HuH-7.5 (cell line): ENCODE results near the gene SIGLEC8.
"Not testable (repeated sequence)": the region's sequence is repeated elsewhere in the genome, so short reads cannot be mapped to it uniquely, and the experiment has no call there.

Experiments
- DNase-seq: peaks from one replicate; pipeline ENCODE4 v3.0.0; 2011; ENCODE audit warnings: low spot score

The SIGLEC8 gene

DNA sequence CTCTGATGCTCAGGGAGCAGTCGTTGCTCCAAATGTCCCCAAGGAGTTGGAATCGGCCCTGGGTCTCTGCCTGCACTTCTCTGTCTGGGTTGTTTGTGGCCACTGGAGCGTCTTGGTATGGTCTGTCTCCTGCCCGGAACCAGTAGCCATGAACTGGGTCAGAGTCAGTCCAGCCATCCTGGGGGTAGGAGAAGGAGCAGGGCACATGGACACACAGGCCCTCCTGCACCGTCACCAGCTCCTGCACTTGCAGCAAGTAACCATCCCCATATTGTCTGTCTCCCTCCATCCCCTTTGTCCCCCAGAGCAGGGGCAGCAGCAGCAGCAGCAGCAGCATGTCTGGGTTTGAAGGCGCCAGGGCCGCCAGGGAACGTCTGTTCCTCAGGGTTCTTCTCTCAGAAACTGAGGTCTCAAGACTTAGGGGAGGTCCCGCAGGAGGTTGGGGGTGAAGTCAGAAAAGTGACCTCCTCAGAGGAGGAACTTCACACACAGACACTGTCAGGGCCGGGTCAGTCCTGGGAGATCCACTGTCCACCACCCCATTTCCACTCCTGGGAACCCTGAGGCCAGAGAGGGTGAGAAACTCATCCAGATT is at the start of gene SIGLEC8:
Gene SIGLEC8 (minus strand): TSS at position 404 of the 595 bp plus-strand sequence. CDS start 67 bp downstream, at position 337.
- DNase-seq: no peak

DNA sequence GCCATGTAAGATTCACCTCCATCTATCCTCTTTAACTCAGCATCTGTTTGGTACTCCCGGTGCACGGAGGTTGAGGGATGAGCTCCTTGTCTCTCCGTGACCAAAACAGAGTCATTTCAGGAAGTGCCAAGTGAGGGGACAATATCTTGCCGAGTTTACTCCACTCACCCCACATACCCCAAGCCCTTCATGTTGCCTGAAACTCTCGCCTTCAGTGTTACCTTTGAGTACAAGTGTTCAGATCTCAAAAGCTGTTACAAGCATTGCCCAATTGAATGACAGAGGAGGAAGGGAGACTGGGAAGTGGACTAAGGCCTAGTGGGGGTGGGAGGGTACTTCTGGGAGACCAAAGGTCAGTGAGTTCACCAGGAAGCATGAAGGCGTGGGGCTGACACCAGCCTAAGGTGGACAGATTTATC is 49.4 kb upstream of the SIGLEC8 start:
- DNase-seq: no peak

DNA sequence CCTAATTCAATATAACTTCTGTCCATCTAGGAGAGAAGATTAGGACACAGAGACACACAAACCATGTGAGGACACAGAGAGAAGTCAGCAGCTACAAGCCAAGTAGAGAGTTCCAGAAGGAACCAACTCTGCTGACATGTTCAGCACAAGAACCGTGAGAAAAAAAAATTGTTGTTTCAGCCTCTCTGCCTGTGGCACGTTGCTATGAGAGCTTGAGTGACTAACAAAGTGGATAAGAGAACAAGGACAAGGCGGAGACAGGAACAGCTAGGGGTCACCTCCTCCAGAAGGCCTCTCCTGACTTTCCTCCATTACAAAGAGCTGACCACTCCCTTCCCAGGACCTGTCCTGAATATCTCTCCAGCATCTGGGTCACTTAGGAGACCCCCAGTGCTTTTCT is 48.9 kb upstream of the SIGLEC8 start:
- DNase-seq: no peak

DNA sequence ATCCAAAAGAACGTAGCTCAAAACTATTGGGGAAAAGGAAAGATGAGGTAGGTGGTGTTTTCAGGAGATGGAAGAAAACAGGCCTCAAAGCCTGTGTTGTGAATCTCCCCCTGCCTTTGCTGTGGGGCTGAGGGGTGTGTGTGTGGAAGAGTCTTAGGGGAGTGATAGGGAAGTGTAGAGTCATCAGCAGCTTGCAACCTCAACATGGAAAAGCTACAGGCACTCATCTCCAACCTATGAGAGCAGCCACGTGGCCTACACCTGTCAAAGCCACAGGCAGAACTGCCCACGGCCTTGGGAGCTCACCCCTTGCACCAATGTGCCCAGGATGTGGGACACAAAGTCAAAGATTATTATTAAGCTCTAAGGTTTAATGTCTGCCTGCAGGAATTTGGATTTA is 47.6 kb upstream of the SIGLEC8 start:
- no peak for DNase-seq

DNA sequence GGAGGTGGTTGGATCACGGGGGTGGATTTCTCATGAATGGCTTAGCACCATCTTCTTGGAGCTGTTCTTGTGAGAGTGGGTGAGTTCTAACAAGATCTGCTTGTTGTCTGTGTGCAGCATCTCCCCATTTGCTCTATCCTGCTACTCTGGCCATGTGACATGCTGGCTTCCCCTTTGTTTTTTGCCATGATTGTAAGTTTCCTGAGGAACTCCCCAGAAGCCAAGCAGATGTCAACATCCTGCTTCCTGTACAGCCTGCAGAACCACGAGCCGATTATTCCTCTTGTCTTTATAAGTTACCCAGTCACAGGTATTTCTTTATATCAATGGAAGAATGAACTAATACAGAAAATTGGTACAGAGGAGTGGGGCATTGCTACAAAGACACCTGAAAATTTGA is 45.6 kb upstream of the SIGLEC8 start:
- DNase-seq: no peak

DNA sequence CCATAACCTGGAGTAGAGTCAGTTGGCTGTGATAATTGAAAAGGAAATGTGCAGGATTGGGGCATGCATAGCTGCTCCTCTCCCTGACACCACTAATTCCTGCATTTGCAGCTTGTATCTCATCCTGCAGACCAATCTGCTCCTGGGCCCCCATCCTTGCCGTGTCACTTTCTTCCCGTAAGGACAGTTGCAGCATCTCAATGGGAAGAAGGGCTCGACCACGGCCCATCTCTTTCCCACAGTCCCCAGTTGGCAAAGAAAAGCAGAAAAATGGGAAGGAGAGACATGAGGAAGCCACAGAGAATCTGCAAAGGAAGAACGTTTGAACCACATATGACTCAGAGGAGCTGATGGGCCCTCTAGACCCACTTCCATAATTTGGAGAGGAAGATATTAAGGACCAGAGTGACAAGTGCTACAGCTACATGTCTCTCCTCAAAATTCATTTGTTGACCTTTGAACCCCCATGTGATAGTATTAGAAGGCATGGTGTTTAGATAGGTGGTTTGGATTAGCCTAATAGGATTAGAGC is 45.1 kb upstream of the SIGLEC8 start:
- no peak for DNase-seq

DNA sequence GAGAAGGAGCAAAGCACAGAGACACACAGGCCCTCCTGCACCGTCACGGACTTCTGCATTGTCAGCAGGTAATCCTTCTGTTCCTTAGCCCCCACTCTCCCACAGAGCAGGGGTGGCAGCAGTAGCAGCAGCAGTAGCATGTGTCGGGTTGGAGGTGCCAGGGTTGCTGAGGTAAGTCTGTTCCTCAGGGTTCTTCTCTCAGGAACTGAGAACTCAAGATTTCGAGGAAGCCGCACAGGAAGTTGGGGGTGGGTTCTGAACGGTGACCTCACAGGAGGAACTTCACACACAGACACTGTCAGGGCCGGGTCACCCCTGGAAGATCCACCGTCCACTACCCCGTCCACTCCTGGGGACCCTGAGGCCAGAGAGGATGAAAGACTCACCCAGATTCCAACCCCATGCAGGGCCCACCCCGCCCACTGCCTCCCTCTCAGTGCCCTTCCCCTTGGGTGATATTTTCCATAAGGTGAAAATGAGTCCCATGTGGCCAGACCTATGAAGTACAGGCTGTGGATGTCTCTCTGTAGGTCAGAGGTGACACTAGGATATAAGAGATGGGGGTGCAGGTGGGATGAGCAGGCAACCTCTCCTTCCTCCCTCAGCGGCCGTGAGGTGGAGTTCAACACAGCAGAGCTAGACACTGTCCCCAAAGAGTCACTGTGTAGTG is 43.5 kb upstream of the SIGLEC8 start, which contains the start of gene SIGLEC12:
Gene SIGLEC12 (minus strand): TSS at position 207 of the 670 bp plus-strand sequence. CDS start 67 bp downstream, at position 140.
- DNase-seq: no peak

DNA sequence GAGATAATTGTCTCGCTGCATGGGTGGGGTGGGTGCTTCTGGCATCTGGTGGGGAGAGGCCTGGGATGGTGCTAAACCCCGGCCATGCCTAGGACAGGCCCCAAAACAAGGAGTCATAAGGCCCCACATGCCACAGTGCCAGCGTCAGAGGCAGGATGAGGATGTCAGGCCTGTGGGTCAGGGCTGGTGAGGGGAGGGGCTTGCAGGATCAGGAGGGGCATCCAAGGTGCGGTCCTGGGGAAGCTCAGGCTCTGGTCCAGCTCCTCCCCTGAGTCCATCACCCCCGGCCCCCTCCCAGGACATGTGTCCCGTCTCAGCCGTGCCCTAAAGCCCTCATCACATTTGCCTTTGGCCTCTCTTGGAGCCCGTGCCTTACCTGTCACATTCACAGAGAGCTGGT is 42.7 kb upstream of the SIGLEC8 start:
- not testable (repeated sequence) for DNase-seq

DNA sequence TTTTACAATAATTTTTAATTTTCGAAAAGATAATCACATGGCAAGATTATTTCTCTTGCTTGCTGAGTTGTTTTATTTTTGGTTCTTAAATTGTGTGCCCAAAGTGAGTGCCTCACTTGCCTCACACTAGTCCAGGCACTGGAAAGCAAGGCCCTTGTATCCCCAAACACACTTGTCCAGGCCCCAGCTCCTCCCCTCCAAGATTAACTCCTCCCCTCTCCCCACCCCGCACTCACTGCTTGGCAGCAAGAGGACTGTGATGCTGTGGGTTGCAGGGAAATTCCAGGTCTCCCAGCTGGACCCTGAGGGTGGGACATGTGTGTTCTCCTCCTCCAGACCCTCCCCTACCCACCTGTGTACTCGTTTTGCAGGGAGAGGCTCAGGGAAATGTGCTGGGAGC is 39.4 kb upstream of the SIGLEC8 start:
- DNase-seq: no peak

DNA sequence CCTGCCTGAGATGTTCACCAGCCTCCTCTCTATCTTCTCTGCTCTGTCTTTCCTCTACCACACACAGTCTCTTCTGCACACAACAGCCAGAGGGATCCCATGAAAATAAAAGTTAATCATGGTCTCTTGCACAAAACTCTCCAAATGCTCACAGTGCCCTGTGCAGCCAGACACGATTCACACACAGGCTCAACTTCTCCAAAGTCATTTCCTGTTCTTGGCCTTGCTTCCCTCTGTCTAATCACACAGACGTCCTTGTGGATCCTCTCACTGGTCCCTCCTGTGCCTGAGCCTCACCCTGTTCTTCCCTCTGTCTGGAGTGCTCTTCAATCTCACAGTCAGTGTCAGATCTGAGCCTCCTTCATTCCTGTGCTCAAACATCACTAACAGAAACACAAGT is 35.5 kb upstream of the SIGLEC8 start:
- DNase-seq: no peak

DNA sequence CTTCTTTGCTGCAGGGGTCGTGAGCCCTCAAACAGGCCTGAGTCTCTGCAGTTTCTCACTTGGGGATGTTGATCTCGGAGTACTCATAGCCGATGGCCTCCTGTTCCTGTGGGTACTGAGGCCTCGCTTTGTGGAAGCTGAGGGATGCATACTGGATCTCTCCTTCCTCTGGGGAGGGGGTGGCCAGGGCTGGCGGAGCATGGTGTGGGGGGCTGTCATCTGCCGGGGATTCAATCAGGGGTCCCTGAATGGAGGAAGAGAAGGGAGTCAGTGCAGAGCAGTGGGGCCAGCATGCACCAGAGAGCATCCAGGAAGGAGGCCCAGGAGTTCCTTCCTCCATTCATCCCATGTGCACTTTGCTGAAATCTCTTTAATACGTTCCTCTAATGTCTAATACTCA is 33.3 kb upstream of the SIGLEC8 start:
- no peak for DNase-seq

DNA sequence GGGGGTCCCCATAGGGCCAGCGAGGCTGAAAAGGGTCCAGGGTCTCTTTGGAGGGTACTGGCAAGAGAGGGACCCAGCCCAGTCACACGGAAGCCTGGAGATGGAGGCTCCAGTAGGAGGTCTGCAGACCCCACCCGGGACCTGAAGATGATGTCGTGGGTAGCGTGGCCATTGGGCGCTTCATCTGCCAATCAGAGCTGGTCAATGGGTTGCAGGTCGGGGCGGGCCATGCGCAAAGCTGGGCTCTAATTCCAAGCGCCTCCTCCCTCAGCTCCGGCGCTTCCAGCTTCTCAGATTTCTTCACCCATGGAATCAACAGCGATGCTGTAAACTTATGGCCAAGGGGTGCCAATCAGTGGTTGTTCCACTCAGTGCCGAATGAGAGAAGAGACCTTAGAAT is 32.4 kb upstream of the SIGLEC8 start:
- DNase-seq: no peak

DNA sequence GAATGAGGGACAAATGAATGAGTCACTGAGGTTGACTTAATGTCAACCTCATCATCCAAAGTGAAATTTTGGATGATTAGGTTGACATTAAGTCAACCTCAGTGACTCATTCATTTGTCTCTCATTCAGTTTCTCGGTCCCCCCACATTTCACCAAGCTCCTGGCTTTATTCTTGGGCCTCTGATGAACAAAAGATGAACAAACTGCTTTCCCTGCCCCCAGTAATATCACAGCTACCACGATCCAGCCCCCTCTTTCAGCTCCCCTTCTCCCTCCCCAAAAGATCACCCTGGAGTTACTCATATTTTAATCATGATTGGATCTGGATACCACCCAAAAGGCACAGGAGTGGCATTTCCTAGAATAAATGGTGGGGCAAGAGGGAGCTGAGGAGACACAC is 30.9 kb upstream of the SIGLEC8 start:
- DNase-seq: no peak

DNA sequence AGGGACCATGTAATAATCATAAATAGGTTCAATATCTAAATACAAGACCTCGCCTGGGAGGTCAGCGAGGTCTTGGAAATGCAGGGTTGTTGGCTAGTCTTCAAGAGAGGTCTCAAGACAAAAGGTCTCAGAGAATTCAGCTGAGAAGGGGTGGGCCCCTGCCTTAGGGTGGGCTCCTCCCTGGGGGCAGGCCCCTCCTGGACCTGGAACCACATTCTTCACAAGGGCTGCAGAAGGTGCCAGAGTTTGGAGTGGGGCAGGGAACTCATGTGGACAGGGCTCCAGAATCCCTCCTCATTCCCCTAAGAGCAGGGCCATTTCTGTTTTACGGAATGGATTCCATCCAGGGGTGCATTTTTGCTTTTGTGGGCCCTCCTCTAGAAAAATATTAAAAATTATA is 30.2 kb upstream of the SIGLEC8 start:
- no peak for DNase-seq

DNA sequence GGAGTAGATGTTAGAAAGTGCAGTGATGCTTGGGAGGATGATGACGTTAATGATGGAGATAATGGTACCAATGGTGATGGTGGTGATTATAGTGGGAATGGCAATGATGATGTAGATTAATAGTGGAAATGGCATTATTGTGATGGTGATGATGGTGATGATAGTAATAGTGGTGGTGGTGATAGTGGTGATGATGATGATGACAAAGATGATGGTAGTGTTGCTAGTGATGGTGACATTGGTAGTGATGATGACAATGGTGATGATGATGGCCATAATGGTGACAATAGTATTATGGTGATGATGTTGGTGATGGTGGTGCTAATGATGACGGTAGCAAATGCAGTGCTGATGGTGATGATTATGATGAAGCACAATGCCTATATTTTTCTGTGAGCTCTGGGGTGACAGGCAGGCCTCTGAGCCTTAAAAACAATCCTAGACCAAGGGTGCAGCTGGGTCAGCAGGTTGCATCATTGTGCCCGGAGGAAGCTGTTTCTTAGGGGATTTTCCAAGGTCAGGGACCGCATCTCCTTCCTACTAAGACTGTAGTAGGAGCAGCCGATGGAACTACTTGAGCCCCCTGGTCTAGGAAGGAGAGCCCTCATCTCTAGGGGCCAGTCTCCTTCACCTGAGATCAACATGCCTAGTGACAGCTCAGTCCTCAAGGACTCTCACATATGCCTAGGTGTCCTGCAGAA is 27.9 kb upstream of the SIGLEC8 start:
- DNase-seq: no peak

DNA sequence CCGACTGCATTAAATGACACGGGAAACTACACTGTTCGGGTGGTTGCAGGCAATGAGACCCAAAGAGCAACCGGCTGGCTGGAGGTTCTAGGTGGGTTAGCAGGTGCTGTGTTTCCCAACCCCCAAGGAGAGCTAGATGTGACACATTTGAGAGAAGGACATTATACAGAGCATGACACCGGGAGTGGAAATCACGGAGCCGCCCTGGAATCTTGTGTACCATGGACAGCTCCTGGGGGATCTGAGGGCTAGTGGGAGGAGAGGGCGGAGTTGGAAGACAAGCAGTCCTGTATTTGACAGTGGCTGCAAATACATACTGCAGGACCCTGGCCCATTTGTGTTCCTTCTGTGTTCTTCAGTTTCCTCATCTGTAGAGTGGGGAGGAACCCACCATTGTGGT is 22.3 kb upstream of the SIGLEC8 start:
- DNase-seq: no peak

DNA sequence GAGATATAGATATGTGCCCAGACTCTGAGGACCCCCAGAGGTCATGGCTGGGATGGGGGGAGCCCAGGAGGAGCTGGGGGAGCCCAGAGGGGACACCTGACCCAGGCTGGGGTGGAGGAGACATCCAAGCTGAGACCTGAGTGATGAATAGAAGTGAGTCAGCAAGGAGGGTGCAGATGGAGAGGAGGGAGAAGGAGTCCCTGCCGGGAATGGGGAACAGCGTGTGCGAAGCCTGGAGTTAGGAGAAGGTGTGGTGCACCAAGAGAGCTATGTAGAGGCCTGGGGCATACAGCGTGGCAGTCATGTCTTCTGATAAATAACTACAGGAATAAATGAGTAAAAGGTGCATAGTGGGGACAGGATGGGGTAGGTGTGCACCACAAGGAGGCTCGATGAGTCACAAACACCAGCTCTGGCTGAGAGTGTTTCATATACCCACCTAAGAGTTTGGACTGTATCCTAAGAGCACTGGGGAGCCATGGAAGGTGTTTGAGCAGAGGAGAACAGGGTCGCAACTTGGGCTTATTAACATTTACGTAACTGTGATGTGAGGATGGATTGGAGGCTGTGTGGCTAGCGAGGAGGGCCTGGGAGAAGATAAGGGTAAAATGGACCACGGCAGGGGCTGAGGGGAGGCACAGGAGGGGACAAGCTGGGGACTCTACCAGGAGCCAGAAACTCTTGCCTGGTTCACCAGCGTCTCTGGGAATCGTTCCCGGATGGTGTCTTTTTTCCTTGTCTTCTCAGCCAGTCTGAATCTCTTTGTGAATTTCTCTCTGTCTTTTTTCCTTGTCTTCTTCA is 21.5 kb upstream of the SIGLEC8 start:
- no peak for DNase-seq

DNA sequence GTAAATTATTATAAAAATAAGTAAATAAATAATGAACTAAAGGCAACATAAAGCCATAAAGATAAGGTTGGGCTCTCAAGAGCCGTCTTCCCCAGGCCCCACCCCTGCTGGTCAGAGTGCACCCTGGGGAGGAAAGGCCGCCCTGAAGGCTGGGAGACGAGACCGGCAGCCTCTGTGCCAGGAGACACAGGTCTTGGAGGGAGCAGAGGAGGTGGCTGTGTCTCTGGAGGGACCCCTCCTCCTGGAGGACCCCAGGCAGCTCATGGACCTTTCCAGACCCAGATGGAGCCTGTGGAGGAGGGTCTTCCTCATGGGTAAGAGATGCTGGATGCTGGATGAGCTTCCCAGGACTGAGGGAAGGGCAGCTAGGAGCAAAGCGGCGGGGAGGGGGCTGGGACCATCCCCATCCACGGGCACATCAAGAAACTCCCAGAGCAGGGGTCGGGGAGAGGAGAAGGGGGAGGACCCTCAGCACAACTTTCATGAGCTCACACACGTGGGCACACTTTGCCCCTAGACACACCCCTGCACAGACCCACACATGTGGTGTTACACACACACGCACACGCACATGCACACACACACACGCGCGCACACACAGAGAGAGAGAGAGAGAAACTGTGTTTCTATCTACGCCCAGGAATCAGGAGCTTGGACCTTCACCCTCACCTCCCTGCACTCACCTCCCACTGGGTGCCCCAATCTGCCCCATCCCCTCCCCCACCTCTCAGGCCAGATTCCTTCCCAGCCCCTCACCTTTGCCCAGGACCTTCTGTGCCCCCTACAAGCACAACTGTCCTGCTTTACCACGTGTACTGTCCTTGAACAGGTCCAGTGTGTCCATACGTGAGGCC is 20.4 kb upstream of the SIGLEC8 start, which contains the start of gene CEACAM18:
Gene CEACAM18 (plus strand): TSS at position 159 of the 854 bp plus-strand sequence.
- no peak for DNase-seq

DNA sequence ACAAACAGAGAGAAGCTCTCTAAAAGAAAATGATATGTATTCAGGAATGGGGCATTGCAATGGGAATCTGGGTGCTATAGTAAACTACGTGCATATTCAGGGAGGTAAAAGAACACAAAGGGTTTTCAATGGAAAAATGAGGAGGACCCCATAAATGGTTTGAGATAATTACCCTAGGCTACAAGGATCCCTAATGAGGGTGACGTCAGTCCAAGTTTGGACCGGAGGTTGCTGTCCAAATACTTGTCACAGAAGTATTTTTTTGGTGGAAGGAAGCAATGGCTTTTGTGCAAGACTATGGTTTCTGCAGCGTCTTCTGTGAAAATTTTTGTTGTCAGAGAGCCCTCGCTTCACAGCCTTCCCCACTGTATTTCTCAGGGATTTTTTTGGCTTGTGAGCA is 19.1 kb upstream of the SIGLEC8 start:
- DNase-seq: no peak

DNA sequence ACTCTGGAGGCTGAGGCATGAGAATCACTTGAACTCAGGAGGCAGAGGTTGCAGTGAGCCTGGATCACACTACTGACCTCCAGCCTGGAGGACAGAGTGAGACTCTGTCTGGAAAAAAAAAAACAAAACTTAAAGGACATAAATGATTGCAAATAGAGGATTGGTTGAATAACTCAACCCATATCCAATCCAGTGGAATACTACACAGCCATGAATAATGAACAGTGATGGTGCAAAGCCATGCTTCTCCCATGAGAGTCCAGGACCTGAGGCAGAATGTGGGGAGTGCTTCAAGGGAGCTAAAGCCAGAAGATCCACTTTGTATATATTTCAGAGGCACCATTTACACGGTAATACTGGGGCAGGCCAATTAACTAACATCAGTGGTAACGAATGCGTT is 17.9 kb upstream of the SIGLEC8 start:
- DNase-seq: no peak

DNA sequence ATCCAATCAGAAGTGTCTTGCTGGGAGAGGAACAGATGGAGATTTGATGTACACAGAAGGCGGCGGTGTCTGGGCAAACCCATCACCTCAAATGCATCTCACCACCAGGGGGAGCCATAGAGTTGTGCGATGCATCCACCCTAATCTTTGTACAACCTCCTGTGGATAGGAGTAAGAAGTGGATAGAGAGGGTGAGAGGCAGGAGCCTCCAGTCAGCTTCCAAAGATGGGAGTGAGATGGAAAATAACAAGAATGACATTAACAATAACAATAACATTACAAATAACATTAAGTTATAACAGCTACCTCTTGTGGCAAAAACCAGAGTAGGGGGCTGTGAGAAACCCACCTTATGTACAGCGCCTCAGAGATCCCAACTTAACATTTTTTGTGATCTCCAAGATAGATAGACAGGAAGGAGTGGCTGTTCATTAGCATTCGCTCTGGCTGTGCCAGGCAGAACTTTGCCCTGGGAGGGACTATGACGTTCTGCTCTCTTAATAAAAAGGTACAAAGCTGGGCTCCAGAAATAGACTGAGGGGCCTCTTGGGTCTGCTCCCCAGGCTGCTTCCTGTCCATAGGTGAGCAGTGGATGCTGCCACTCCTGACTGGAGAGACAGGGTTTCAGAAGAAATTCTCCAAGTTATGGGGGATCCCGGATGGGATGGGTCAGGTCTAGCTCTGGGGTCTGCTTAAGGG is 14.9 kb upstream of the SIGLEC8 start:
- DNase-seq: peak; percentile 64
